Fibroblast of skin of left quadriceps (primary cell): ENCODE results near the gene ATP8A2.
A peak's percentile ranks its signal among the peaks of the same experiment; 100 is the strongest.
"Not testable (repeated sequence)": the region's sequence is repeated elsewhere in the genome, so short reads cannot be mapped to it uniquely, and the experiment has no call there.

Experiments used
- DNase-seq, 2 experiments: peaks; one replicate each; pipeline ENCODE4 v3.0.0-alpha.2; 2013; ENCODE audit warnings: low read depth in 2 of 2

ATP8A2 gene

DNA sequence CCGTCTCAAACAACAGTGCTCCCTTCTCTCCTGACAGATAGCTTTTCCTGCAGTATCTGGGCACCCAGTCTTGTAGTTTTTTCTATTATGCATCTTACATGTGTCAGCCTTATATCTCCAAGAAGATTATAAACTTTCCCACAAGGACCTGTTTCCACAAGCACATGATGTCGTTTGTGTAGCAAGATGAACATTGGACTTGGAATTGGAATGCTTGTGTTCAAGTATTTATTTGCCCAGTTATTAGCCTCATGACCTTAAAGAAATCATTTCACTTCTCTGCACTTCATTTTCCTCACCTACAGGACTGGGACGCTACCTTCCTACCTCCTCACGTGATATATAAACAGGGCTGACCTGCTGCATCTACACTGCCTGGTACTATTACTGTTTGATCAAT is 658.6 kb downstream of the ATP8A2 start:
- no peak for DNase-seq

DNA sequence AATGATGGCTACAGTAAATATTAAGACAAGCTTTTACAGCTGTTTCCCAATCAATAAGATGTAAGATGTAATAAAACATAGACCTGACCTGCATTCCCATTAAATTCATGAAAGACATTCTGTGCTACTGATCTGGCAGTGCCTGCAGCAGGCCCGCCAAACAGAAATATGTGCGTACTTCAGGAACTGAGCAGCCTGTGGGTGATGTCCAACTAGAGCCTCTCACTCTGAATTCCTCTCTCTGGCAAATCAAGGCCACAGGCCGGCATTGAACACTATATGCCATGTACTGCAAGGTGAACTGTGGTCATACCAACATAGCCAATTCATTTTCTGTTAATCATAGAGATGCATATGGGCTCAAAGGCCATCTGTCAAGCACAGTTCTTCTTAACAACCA is 662.2 kb downstream of the ATP8A2 start:
- no peak for DNase-seq

DNA sequence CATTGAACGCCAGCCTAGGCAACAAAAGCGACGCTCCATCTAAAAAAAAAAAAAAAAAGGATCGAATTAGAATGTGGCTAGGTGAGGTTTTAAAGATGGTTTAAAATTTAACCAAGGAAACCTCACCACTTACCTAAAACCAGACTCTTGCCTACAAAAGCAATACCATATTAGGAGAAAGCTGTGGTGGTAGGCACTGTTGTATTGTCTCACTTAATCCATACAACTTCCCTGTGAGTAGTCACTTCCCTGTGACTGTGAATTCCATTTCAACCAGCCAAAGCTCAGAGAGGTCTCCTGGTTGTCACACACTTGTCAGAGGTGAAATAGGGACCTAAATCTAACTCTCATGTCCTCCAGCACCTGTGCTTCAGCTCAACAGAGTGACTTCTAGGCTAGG is 664.6 kb downstream of the ATP8A2 start:
- DNase-seq = no peak

DNA sequence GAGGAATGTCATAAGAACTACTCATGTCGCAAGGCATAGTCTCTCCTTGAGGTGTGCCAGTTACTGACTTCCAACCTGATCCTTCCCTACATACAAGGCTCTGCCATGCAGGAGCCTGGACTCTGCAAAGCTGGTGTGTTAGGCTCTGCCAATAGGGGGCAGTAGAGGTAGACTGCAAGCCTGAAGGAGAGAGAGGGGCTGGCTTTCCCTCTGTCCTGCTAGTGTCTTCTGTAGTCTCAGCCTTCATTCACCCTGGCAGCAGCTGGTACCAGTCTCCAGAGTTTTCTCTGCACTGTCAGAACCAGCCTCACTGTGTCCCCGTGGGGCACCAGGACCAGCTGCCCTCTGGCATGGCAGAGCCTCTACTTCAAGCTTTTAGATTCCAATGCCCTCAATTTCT is 665.5 kb downstream of the ATP8A2 start:
- no peak for DNase-seq

DNA sequence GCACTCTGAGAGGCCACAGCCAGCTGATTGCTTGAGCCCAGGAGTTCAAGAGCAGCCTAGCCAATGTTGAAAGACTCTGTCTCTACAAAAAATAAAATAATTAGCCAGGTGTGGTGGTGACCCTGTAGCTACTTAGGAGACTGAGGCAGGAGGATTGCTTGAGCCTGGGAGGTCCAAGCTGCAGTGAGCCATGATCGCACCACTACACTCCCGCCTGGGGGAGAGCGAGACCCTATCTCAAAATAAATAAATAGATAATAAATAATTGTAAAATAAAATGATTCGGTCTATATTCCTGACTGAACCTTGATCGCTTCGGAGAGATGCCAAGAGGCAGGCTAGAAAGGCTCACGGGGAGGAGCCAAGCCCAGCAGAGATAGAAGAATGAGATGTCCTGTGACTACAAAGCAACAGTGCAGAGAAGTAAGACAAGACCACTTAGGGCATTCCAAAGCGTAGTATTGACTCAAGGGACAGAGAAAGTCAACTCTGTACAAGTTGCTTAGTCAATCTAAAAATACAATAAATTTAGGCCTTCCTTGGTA is 667.2 kb downstream of the ATP8A2 start:
- no peak for DNase-seq

DNA sequence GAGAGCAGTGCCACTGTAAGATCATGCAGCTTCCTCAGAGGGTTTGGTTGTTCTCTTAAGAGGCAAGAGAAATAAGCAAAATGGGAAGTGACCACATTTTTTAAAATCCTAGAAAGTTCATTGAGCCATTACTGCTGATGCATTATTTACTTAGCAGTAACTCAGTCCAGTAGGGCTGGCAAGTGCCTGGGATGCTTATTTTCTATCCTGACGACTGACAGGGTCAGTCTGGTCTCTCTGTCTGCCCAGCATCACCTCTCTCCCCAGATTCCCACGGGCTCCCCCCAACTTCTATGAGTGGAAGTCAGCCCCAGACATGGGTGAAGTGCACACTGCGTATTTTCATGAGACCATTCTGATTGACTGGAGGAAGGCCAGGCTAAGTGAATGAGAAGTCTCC is 669.7 kb downstream of the ATP8A2 start:
- DNase-seq = no peak

DNA sequence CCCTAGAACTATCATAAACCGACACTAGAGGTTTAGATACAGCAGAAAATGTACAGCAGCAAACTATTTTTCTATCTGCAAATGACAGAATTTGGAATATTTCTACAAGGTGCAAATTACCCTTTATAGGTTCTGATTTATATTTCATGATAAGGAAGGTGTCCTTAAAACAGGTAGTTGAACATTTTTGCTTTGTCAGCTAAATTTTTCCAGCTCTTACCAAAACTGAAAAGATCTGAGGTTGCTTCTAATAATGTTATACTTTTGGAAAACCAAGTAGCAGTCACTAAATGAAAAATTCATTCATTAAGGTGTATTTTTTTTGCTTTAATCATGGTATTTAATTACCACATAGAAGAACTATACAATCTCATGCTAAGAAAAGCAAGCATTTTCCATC is 671.0 kb downstream of the ATP8A2 start:
- DNase-seq = no peak

DNA sequence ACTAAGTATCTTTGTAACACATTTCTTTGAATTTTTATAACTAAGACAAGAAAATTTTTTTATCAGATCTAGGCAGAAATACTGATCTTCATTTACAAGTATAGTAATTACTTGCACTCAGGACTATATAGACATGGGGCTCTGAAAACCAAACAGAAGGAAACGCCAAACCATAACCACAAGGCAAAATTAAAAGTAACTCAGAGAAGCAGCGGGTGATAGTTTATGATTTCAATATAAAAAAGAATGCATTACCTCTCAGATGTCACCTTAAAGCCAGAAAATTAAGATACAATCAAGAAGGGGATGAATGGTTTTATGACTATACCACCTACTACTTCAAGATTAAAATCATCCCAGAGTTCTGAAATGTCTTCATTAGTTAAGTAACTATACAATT is 673.4 kb downstream of the ATP8A2 start:
- DNase-seq = no peak

DNA sequence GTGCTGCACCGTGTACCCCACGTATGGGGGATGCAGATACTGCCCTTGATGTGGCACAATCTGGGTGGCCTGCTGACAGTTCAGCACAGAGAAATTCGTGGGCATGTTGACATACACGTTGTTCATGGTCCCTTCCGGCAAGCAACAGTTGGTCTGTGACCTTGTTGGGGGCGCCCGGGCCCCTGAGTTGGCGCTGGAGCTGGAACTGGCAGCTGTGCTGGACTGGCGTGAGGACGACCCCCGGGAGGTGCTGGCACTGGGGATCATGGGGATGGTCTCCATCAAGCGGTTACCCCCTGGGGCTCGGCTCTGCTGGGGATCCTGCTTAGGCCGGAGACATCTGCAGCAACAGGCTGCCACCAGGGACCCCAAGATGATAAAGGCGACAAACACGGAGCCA is 674.9 kb downstream of the ATP8A2 start:
- DNase-seq = no peak

DNA sequence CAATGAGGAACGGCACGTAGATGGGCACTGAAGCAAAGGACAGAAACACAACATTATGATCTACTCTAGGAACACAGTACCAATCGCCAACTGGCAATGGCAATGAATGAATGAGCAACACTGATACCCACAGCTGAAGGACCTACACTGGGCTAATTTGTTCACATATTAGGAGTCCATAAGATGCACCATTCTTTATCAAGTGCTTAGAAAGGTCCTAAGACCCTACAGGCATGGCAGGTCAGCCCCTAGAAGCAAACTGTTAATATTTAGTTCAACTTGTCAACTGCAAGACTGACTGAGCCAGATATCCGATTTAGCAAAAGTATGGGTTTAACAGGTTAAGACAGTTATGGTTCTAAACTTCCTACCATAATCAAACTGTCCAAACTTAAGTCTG is 675.3 kb downstream of the ATP8A2 start:
- DNase-seq = no peak

DNA sequence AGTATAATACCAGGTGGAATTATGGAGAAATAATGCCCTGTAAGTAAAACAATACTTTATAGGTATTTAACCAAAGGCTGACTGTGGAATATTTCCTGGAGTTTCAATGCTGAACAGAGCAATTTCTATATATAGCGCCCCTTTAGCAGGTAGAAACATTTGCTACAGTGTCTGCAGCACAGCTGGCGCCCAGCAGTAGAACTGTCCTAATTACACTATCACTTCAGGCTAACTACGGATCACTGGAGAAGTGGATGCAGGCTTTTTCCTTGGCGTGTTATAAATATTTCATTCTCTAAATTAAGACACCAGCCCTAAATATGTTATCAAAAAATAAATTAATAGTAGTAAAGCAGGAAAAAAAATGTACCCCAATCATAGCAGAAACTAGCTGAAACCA is 677.0 kb downstream of the ATP8A2 start:
- no peak for DNase-seq

DNA sequence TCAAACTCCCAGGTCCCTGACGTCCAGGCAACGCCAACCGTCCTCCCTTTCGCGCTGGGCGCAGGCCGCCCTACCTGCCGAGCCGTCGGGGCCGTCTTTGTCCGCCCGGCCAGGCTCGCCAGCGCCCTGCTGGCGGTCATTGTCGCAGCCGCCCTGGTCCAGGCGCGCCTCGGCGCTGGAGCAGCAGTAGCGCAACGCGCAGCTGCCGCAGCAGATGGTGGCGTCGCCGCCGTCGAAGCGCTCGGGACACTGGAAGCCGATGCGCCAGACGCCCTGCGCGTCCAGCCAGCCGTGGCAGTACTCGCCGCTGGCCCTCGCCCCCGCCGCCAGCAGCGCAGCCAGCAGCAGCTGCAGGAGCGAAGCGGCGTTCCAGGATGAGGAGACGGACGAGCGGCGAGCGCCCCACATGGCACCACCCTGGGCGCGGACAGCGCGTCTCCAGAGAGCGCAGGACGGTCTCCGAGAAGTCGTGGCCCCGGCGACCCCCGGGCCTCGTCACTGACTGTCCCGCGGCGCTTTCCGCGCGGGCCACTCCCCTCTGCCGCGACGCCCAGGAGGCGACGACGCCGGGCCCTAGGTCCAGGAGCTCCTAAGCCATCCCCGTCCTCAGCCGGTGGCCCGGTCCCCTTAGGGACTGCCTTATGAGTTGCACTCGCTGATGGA is 678.9 kb downstream of the ATP8A2 start:
- no peak for DNase-seq

DNA sequence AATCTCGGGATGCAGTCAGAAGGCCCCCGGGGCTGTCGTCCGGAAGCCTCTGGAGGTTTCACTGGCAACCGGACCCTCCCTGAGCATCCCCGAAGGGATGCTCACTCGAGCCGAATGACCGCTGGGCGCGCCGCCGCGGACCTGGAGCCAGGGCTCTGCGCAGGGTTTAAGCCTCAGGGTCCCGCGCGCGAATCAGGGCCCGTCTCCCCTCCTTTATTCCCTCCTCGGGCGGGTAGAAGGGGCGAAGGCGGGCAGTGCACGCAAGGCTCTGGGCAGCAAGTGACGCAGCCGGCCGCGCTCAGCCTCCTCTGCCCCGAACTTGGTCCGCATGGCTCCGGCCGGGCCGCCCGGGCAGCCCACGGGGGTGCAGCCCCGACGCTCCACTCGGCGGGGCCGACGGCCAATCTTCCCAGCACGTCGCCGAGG is 679.5 kb downstream of the ATP8A2 start:
- DNase-seq = no peak

DNA sequence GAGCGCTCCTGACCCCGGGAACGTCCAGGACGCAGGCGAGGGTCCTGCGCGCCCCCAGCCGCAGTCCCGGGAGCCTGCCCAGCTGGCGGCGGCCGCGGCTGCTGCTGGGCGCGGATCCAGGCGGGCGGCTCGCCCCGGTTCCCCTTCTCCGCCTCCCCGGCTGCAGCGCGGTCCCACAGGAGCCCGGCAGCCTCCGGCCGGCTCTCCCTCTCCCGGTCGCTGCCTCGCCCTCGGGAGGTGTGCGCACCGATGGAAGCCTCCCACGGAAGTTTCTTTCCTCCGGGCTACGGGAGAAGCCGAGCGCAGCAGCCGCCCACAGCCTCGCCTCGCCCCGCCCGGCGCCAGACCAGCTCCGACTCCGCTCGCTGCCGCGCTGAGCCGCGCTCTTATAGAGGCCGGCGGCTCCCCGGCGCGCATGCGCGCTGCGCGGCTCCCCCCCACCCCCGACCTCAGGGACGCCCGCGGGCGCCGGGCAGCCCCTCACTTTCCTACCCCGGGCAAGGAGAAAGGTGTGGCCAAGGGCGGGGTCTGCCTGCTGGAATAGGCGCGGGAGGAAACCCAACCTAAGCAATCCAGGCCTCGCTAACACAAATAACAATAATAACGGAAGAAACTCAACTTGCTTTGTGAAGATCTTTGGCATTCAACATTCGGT is 680.0 kb downstream of the ATP8A2 start, which contains the start of gene SHISA2:
TSS of gene SHISA2 (minus strand) at position 360 of the 655 bp plus-strand sequence. CDS start 1,041 bp downstream, outside the sequence.
- peak in 1 of 2 experiments; percentile 15 for DNase-seq

DNA sequence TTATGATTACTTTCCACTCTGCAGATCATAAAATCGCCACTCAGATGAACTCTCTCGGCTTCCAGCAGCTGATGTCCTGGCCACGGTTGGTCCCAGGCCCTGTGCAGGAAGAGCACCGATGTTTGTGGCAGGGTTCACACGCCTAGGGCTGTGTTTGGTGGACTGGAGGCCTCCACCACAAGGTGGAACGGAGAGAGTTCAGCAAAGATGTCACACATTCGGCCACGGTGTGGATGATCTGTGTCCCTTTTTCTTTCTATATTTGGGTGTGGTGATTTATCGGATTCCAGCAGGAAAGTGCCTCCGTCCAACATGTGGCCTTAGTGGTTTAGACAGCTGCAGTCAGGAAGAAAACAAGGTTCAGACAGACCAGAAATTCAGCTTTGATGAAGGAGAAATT is 680.6 kb downstream of the ATP8A2 start:
- no peak for DNase-seq

DNA sequence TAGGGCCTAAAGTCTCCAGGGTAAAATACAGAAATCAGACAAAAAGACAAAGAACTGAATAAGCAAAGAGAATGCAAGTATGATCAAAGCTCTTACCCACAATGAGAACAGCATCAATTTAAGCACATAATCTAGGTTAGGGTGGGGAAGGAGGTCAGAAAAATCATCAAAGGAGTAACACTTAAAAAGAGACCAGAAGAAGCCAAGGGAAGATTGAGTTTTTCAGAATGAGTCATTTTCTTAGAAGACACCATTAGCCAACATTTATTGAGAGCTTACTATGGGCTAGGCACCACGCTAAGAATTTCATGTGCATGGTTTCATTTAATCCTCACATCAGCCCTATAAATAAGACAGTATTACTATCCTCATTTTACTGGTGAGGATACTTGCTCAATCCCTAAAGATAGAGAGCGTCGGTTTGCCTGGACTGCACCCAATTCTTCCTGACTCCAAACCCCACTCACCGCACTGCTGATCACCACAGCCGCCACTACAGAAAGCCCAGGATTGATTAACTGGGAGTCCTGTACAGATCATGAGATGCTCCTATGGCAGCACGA is 681.7 kb downstream of the ATP8A2 start:
- no peak for DNase-seq

DNA sequence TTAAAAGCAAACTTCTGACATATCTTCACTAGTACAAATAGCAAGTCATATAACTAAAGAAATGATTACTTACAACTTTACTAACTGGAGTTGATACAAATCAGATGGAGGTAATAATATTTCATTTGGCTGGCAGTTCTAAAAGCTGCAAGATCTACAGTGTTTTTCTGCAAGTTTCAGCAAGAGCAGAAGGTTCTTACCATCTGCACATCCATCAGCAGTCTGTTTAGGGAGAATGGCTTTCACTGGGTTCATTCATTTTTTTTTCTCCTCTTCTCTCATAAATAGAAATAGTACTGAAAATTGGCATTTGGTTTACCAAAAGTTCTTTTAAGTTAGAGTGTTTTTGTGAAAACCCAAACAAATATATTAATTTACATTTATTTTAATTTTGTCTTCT is 683.1 kb downstream of the ATP8A2 start:
- DNase-seq = no peak

DNA sequence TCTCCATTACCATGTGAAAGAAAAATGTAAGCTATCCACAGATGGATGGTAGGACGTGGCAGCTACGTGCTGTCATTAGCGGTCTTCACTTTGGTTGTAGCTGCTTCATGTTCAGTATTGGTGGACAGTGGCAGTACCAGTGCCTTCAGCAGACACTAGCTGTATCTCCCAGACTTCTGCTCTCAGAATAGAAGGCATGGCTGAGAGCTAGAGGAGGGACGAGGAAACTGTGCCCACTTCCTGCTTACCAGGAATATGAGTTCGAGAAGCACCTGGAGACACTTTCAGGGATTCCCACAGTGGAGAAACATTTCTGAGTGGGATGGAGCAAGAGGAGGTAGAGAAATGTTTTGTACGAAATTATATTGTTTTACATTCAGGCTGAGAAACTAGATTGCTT is 686.9 kb downstream of the ATP8A2 start:
- no peak for DNase-seq

DNA sequence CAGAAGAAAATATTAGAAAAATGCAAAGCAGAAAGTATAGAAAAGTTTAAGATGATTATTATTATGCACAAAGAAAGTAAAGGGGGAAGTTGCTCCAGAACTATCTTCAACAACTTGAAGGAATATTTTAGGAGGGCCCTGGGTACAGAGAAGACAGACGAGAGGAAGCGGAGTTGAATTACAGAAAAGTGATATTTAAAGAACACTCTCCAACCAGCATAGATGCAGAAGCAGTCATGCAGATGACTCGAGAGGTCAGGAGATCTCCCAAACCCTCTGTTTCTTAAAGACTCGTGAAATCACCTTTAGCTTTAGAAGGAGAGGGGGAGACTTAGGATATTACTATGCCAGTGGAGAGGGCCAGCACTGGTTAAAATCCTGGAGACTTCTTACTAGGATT is 688.6 kb downstream of the ATP8A2 start:
- no peak for DNase-seq

DNA sequence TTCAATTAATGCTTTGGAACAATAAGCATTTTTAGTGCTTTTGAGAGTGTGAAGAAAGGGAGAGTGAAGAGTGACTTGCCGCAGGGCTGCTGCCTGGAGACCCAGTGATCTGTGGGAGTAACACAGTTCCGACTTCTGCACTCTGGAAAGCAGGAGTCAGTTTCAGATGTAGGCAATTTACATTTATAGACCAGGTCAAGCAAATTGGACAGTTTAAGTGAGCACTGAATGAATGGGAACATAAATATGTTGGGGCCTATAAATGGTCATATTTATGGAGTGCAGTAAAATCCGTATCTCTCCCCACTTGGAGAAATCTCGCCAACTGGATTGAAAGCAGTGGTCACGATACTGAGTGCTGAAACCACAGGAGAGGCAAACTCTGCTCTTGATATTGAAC is 689.5 kb downstream of the ATP8A2 start:
- DNase-seq = no peak

DNA sequence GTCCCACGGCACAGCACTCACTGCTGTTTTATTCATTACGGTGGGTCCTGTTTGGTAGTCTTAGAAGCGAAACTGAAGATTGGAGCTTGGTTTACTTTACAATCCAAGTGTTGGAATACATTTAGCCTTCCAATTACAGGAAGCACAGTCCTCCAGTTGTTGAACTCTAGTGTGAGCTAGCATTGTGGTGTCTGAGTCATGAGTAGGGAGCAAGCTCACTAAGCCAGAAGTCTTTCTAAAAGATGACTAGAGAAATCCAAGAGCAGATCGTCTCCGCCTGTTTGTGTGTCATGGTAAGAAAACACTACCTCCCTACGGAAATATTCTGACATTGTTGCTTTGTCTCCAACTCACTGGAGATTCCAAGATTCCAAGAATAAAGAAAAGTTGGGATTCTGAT is 690.2 kb downstream of the ATP8A2 start:
- peak; percentile 24 to 45 for DNase-seq

DNA sequence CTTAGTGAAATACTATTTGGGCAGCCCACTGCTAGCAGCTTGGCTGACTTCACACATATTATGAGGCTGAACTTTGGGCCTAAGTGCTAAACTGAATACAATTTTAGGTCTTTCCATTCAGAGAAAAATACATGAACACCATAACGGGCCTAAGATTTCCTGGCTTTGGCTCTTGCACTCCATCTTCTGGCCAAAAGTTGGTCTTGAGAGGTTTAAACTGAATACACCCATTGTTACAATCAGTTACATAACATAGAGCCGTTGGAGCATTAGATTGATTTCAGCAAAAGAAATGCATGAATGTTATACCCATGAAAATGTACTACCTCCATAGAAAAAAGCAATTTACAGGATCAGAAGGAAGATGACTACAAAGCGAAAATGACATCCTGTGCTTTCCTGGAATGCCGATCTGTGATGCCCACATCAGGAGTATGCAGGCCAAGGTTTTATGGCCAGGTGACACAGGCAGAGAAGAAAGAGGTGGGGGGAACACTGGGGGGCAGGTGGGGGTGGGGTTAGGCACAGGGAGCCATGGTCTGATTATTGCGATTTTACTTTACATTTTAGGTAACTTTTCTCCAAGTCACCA is 691.2 kb downstream of the ATP8A2 start:
- peak in 1 of 2 experiments; percentile 33 for DNase-seq

DNA sequence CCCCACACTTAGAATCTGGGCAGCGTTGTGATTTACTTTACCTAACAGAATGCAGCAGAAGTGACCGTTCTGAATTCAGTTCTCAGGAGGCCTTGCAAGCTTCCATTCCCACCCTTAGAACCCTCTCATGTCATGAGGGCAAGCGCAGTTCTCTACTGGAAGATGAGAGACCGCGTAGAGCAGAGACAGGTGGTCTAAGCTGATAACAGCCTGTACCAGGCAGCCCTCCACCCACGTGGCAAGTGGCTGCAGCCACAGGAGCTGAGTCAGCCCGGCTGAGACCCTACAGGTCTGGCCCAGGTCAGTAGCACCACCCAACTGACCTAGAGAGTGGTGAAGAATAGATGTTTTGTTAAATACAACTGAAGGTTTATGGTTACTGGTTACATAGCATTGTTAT is 694.7 kb downstream of the ATP8A2 start:
- DNase-seq = not testable (repeated sequence)
